ENCODE data around the gene SEMA4C. TPM values are rescaled to one million over a fixed set of nuclear protein-coding genes. Genes with fewer than 3 reads are reported as not detected.

SEMA4C gene
- total RNA-seq, 1 experiment from 2014 or later = 40.2 TPM

DNA sequence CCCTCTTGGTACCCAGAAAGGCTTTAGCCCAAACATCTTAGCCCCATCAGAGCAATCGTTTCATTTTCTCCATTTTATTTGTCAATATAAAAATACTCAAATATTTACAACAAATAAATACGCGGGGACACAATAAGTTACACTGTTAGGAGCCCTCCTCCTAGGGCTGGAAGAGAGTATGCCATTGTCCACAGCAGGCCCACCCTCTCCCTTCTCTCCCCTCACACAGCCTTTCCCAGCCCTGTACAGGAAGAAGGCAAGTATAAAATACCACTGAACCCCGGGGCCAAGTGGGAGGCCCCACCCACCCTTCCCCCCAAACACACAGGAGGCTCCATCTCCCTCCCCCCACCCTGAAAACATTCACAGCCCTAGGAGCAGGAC, 10.2 kb downstream of the SEMA4C start:
- Histone ChIP-seq H3K9me3 (ENCODE audit: control insufficient read depth, insufficient read depth, low read depth, low read length) (no peaks in the 10 kb centered on the region), H3K4me3 (ENCODE audit: low read depth in 2 of 2, low read length in 2 of 2) (no peak overlapping the region), H3K4me1 (ENCODE audit: control insufficient read depth, insufficient read depth, low read length) (peaks cover 15% of the 10 kb centered on the region), H3K36me3 (ENCODE audit: control insufficient read depth, insufficient read depth, low read length) (peaks cover 7% of the 10 kb centered on the region; the same call in 1 of the 2 replicates), H3K27me3 (ENCODE audit: control insufficient read depth, insufficient read depth, low read length) (no peaks in the 10 kb centered on the region), H3K27ac (ENCODE audit: low read length) (no peak overlapping the region)
- BruUV-seq (replicated peaks) = no TSS peak
- ChIA-PET POLR2A (no interaction called here), CTCF (no interaction called here)
- in situ Hi-C loops (cut with HindIII; ENCODE audit: low pct_unique_long_range_greater_than_20kb, low sequenced_read_pairs) = no loop called here
- ATAC-seq (no peak), DNase-seq (ENCODE audit: low read depth, low spot score) (no peak)
- intact Hi-C loops (cut with micrococcal nuclease; ENCODE audit: unreplicated experiment) = loop anchor here (2.0 kb wide), 1 partner anchor 95 kb away; no protein-coding TSS in a partner anchor
- TF ChIP-seq SIN3A (IDR thresholded peaks at IDR 0.05; ENCODE audit: borderline replicate concordance, insufficient read depth, low read depth, low read length) = no peak
- no peak for TF ChIP-seq TCF7L2 (IDR thresholded peaks at IDR 0.05; ENCODE audit: low read depth, low read length)
- TF ChIP-seq, protein P1, sequence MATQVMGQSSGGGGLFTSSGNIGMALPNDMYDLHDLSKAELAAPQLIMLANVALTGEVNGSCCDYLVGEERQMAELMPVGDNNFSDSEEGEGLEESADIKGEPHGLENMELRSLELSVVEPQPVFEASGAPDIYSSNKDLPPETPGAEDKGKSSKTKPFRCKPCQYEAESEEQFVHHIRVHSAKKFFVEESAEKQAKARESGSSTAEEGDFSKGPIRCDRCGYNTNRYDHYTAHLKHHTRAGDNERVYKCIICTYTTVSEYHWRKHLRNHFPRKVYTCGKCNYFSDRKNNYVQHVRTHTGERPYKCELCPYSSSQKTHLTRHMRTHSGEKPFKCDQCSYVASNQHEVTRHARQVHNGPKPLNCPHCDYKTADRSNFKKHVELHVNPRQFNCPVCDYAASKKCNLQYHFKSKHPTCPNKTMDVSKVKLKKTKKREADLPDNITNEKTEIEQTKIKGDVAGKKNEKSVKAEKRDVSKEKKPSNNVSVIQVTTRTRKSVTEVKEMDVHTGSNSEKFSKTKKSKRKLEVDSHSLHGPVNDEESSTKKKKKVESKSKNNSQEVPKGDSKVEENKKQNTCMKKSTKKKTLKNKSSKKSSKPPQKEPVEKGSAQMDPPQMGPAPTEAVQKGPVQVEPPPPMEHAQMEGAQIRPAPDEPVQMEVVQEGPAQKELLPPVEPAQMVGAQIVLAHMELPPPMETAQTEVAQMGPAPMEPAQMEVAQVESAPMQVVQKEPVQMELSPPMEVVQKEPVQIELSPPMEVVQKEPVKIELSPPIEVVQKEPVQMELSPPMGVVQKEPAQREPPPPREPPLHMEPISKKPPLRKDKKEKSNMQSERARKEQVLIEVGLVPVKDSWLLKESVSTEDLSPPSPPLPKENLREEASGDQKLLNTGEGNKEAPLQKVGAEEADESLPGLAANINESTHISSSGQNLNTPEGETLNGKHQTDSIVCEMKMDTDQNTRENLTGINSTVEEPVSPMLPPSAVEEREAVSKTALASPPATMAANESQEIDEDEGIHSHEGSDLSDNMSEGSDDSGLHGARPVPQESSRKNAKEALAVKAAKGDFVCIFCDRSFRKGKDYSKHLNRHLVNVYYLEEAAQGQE (IDR thresholded peaks at IDR 0.05; ENCODE audit: insufficient read depth in 1 of 2, low read depth in 2 of 2, low read length in 1 of 2) = no peak
- TF ChIP-seq POLR2AphosphoS5 (IDR thresholded peaks at IDR 0.05; ENCODE audit: low read depth, low read length) = no peak; the same call in 1 of the 2 replicates
- TF ChIP-seq, protein P2, sequence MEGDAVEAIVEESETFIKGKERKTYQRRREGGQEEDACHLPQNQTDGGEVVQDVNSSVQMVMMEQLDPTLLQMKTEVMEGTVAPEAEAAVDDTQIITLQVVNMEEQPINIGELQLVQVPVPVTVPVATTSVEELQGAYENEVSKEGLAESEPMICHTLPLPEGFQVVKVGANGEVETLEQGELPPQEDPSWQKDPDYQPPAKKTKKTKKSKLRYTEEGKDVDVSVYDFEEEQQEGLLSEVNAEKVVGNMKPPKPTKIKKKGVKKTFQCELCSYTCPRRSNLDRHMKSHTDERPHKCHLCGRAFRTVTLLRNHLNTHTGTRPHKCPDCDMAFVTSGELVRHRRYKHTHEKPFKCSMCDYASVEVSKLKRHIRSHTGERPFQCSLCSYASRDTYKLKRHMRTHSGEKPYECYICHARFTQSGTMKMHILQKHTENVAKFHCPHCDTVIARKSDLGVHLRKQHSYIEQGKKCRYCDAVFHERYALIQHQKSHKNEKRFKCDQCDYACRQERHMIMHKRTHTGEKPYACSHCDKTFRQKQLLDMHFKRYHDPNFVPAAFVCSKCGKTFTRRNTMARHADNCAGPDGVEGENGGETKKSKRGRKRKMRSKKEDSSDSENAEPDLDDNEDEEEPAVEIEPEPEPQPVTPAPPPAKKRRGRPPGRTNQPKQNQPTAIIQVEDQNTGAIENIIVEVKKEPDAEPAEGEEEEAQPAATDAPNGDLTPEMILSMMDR (IDR thresholded peaks at IDR 0.05) = no peak

DNA sequence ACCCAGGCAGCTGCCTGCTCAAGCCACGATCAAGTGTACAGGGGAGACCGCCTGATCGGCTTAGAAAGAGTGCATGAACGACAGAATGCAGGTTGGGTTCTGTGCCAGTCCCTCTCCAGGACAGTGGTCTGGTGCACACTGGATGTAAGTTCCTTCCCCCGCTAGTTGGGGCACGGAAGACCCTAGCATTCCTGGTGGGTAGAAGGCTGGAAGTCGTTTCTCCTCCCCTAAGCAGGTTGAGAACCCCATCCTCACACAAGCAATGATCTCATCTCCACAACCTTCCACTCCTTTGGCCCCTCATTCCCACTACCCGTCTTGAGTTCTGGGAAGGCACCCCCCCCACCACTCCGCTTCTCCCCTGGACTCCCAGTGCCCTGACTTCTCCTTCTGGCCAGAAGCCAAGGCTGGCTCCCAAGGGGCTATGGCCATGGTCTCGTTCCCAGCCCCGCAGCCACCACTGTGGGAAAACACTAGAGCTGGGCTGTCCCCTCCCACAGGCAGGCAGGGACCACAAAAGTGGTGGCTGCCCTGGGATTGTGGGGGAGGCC, 10.7 kb downstream of the SEMA4C start:
- intact Hi-C loops (cut with micrococcal nuclease; ENCODE audit: unreplicated experiment) = loop anchor here (2.0 kb wide), 1 partner anchor 96 kb away; no protein-coding TSS in a partner anchor
- H3K9me3 ChIP-seq (ENCODE audit: control insufficient read depth, insufficient read depth, low read depth, low read length) = no peaks in the 10 kb centered on the region
- ChIA-PET POLR2A (no interaction called here), CTCF (interaction anchor here (0.6 to 2.0 kb wide), 7 partner anchors 10 to 253 kb away, joined by 3 to 9 read pairs (median 4); no protein-coding TSS in a partner anchor)
- in situ Hi-C loops (cut with HindIII; ENCODE audit: low pct_unique_long_range_greater_than_20kb, low sequenced_read_pairs) = no loop called here
- BruUV-seq (replicated peaks) = no TSS peak
- DNase-seq (ENCODE audit: low read depth, low spot score) = no peak
- H3K27ac ChIP-seq (ENCODE audit: low read length) = peak overlapping the region; percentile 75
- no peaks in the 10 kb centered on the region for H3K27me3 ChIP-seq (ENCODE audit: control insufficient read depth, insufficient read depth, low read length)
- no peak for TF ChIP-seq TCF7L2 (IDR thresholded peaks at IDR 0.05; ENCODE audit: low read depth, low read length)
- TF ChIP-seq, protein P1 (IDR thresholded peaks at IDR 0.05; ENCODE audit: insufficient read depth in 1 of 2, low read depth in 2 of 2, low read length in 1 of 2) = no peak
- no peak for TF ChIP-seq SIN3A (IDR thresholded peaks at IDR 0.05; ENCODE audit: borderline replicate concordance, insufficient read depth, low read depth, low read length)
- no peak; the same call in 1 of the 2 replicates for TF ChIP-seq POLR2AphosphoS5 (IDR thresholded peaks at IDR 0.05; ENCODE audit: low read depth, low read length)
- TF ChIP-seq, protein P2 (IDR thresholded peaks at IDR 0.05) = no peak
- peaks cover 7% of the 10 kb centered on the region; the same call in 1 of the 2 replicates for H3K36me3 ChIP-seq (ENCODE audit: control insufficient read depth, insufficient read depth, low read length)
- H3K4me1 ChIP-seq (ENCODE audit: control insufficient read depth, insufficient read depth, low read length) = peaks cover 15% of the 10 kb centered on the region
- H3K4me3 ChIP-seq (ENCODE audit: low read depth in 2 of 2, low read length in 2 of 2) = peak overlapping the region in 1 of 2 experiments; percentile 67; a peak in 2 of 4 replicates
- peak; percentile 12; the same call in 1 of the 2 replicates for ATAC-seq
